Neural cell (in vitro differentiated cells): ENCODE results near the gene ALDH2.

Source experiments
- CTCF ChIP-seq: fragments of 450-650 bp; IDR thresholded peaks from 2 replicates; pipeline ENCODE4 v1.5.1; 2014; ENCODE audit warnings: antibody characterized with exemption, mild to moderate bottlenecking, moderate library complexity; ENCODE audit not compliant: poor library complexity, severe bottlenecking
- EP300 ChIP-seq: fragments of 450-650 bp; conservative IDR thresholded peaks from 2 replicates; pipeline ENCODE4 v1.6.1; 2014; ENCODE audit warnings: antibody characterized with exemption, mild to moderate bottlenecking, moderate library complexity; ENCODE audit not compliant: poor library complexity, severe bottlenecking
- EZH2 ChIP-seq: fragments of 200-600, 300-800 bp; shearing (Covaris generic), sonication (generic); IDR thresholded peaks from 2 replicates; pipeline ENCODE4 v1.6.1; 2014; ENCODE audit warnings: antibody characterized with exemption, low read length, borderline replicate concordance, mild to moderate bottlenecking; ENCODE audit not compliant: insufficient read depth, poor library complexity, severe bottlenecking
- POLR2AphosphoS5 ChIP-seq: IDR thresholded peaks from 2 replicates; pipeline ENCODE4 v1.6.1; 2012
- RAD21 ChIP-seq: fragments of 450-650 bp; conservative IDR thresholded peaks from 2 replicates; pipeline ENCODE4 v1.6.1; 2014; ENCODE audit warnings: antibody characterized with exemption, mild to moderate bottlenecking, moderate library complexity
- REST ChIP-seq: IDR thresholded peaks from 2 replicates; pipeline ENCODE4 v1.6.1; 2012; ENCODE audit warnings: borderline replicate concordance
- SMC3 ChIP-seq: fragments of 450-650 bp; conservative IDR thresholded peaks from 2 replicates; pipeline ENCODE4 v1.6.1; 2014; ENCODE audit warnings: antibody characterized with exemption, mild to moderate bottlenecking, moderate library complexity; ENCODE audit not compliant: poor library complexity
- TAF1 ChIP-seq: IDR thresholded peaks from 2 replicates; pipeline ENCODE4 v1.6.1; 2012; ENCODE audit warnings: low read depth

- TF ChIP-seq CTCF: no peak
- no peak for TF ChIP-seq EZH2
- TF ChIP-seq EP300: no peak
- TF ChIP-seq TAF1: no peak
- TF ChIP-seq POLR2AphosphoS5: no peak
- TF ChIP-seq RAD21: no peak
- no peak for TF ChIP-seq SMC3
- no peak for TF ChIP-seq REST
These were observed 52.7 kb downstream of the ALDH2 start for GRCh38 chr12:111819191-111820158.
